Spleen (tissue), 11 donors: ENCODE measurements around the gene EMC6. TPM values are rescaled to one million over a fixed set of nuclear protein-coding genes. Genes with fewer than 3 reads are reported as not detected.

ENCODE experiments used
- DNase-seq: peaks from one replicate; pipeline ENCODE4 v3.0.0-alpha.2; 2020
- H3K27ac ChIP-seq, 8 donors: fragments of 200-600 bp; sonication (generic) in 7 of 8; 1 replicate in 4 of 8; 2 replicates in 4 of 8; pipeline versions ENCODE4 v1.5.0 to v1.8.0; 2016 to 2021; ENCODE audit warnings: inconsistent platforms in 4 of 8, mild to moderate bottlenecking in 4 of 8, moderate library complexity in 1 of 8
- H3K27me3 ChIP-seq, 7 donors: fragments of 200-600 bp; sonication (generic) in 6 of 7; replicated peaks in 1 of 7; 1 replicate in 4 of 7; 2 replicates in 3 of 7; pipeline versions ENCODE4 v1.5.0 to v1.8.0; 2016 to 2021; ENCODE audit warnings: inconsistent platforms in 3 of 7, mild to moderate bottlenecking in 1 of 7
- H3K36me3 ChIP-seq, 6 donors: fragments of 200-600 bp; sonication (generic) in 5 of 6; 1 replicate in 4 of 6; 2 replicates in 2 of 6; pipeline versions ENCODE4 v1.5.0 to v1.8.0; 2016 to 2021; ENCODE audit warnings: inconsistent platforms in 2 of 6
- H3K4me1 ChIP-seq, 6 donors: fragments of 200-600 bp; sonication (generic) in 5 of 6; 1 replicate in 3 of 6; 2 replicates in 3 of 6; pipeline versions ENCODE4 v1.5.0 to v1.8.0; 2016 to 2021; ENCODE audit warnings: inconsistent platforms in 3 of 6
- H3K4me3 ChIP-seq, 8 donors: fragments of 200-600 bp; sonication (generic) in 7 of 8; 1 replicate in 4 of 8; 2 replicates in 4 of 8; pipeline versions ENCODE4 v1.5.0 to v1.8.0; 2016 to 2021; ENCODE audit warnings: inconsistent platforms in 4 of 8, mild to moderate bottlenecking in 4 of 8, moderate library complexity in 2 of 8
- H3K9me3 ChIP-seq, 8 donors: fragments of 200-600 bp; sonication (generic) in 7 of 8; 1 replicate in 4 of 8; 2 replicates in 4 of 8; pipeline versions ENCODE4 v1.5.0 to v1.8.0; 2016 to 2021; ENCODE audit warnings: inconsistent platforms in 4 of 8
- CTCF ChIP-seq, 11 experiments: fragments of 200-600 bp in 7 of 11; fragments of 450-650 bp in 4 of 11; sonication (generic) in 4 of 11; IDR thresholded peaks in 8 of 11; conservative IDR thresholded peaks in 3 of 11; 1 replicate in 7 of 11; 2 replicates in 4 of 11; pipeline versions ENCODE4 v1.4.0 to v1.8.0; 2016 to 2021; ENCODE audit warnings: antibody characterized with exemption in 11 of 11, inconsistent platforms in 4 of 11, mild to moderate bottlenecking in 1 of 11
- POLR2A ChIP-seq, 3 donors: fragments of 450-650 bp; IDR thresholded peaks; one replicate each; pipeline ENCODE4 v1.5.1; 2017; ENCODE audit warnings: antibody characterized with exemption in 3 of 3, mild to moderate bottlenecking in 1 of 3
- POLR2AphosphoS5 ChIP-seq, 3 donors: sonication (generic); formaldehyde crosslinking; IDR thresholded peaks; one replicate each; pipeline ENCODE4 v1.5.1; 2017; ENCODE audit warnings: antibody characterized with exemption in 3 of 3
- intact Hi-C: fragments of 100-400 bp; cut with DNase I; formaldehyde crosslinking; loops from one replicate; pipeline ENCODE4 v1.15.0; 2023; ENCODE audit warnings: low total_unique reads
- polyA plus RNA-seq, 3 donors: library from polyadenylated mRNA; stranded (reverse); fragments of 200-250 nt; gene quantifications; one replicate each; pipeline ENCODE4 v1.2.1, GENCODE V29; 2013
- total RNA-seq, 7 donors: library from RNA; depleted of rRNA in 3 of 7; stranded (reverse); fragments of >200 nt in 3 of 7; fragmentation: NEBNext Ultra II Directional in 4 of 7; extraction: Animal tissue kit (Norgen Biotek cat#: 25700) in 4 of 7; gene quantifications; one replicate each; pipeline versions ENCODE4 v1.1.0 to v1.2.1, GENCODE V29; 2016 to 2021
- donor health status: healthy with polysubstance abuse.
- donor health status: DM: no; HTN: no; CAD: no; lungs with moderate emphysema.
- donor health status: DM: no; HTN: no; CAD: no.
- donor health status: Bipolar disorder and iron deficiency.
- donor health status: healthy.
- donor health status: DM: no; HTN: no; CAD: no.
- donor health status: DM: yes; HTN: yes; CAD: no.

Gene EMC6
- total and polyA plus RNA-seq, 10 donors: 6.0 to 85.3 (median 22.8) TPM

GRCh38 chr17:3719265-3719664 lies 50.7 kb downstream of the EMC6 start:
- no peaks in the 10 kb centered on the region for H3K27me3 ChIP-seq
- peaks cover 31 to 90% (median 54%) of the 10 kb centered on the region in 6 donors for H3K4me1 ChIP-seq

More at GRCh38 chr17:3719265-3719664, 50.7 kb downstream of the EMC6 start:
- H3K36me3 ChIP-seq: peaks cover 0 to 77% (median 52%) of the 10 kb centered on the region in 6 donors
- peak overlapping the region in 5 of 8 donors; percentile 42 to 86 (median 59) for H3K27ac ChIP-seq
- DNase-seq: no peak
- H3K9me3 ChIP-seq: no peaks in the 10 kb centered on the region
- H3K4me3 ChIP-seq: no peak overlapping the region
- intact Hi-C loops: no loop called here
- TF ChIP-seq CTCF (IDR thresholded peaks at IDR 0.05 in 8 of 11, conservative IDR thresholded peaks at IDR 0.05 in 3 of 11) (no peak), POLR2AphosphoS5 (IDR thresholded peaks at IDR 0.05) (no peak), POLR2A (IDR thresholded peaks at IDR 0.05) (no peak)

Other genes starting within 250 kb of the EMC6 start
- not detected for gene OR1E2, start 235.0 kb upstream of the EMC6 start, total RNA-seq
- gene OR1E2, start 235.0 kb upstream of the EMC6 start, polyA plus RNA-seq: not detected
- gene SPATA22, start 197.0 kb upstream of the EMC6 start, total RNA-seq: under 1 TPM in 1 of 7 donors, not detected in 6; 0.54 TPM
- under 1 TPM; 0.22 to 0.80 (median 0.24) TPM for gene SPATA22, start 197.0 kb upstream of the EMC6 start, polyA plus RNA-seq
- gene ASPA, start 192.8 kb upstream of the EMC6 start, total RNA-seq: 10 to 100 TPM in 1 of 7 donors, 1 to 10 TPM in 6; 1.4 to 10.8 (median 7.0) TPM
- 1 to 10 TPM in 1 of 3 donors, under 1 TPM in 2; 0.86 to 1.6 (median 0.93) TPM for gene ASPA, start 192.8 kb upstream of the EMC6 start, polyA plus RNA-seq
- 1 to 10 TPM in 5 of 7 donors, under 1 TPM in 2; 0.32 to 2.0 (median 1.2) TPM for gene TRPV3, start 111.0 kb upstream of the EMC6 start, total RNA-seq
- under 1 TPM; 0.13 to 0.45 (median 0.20) TPM for gene TRPV3, start 111.0 kb upstream of the EMC6 start, polyA plus RNA-seq
- 1 to 10 TPM; 2.1 to 6.8 (median 4.2) TPM for gene TRPV1, start 59.4 kb upstream of the EMC6 start, total RNA-seq
- gene TRPV1, start 59.4 kb upstream of the EMC6 start, polyA plus RNA-seq: 1 to 10 TPM; 2.2 to 3.0 (median 2.5) TPM
- 10 to 100 TPM in 6 of 7 donors, 1 to 10 TPM in 1; 8.6 to 13.6 (median 10.4) TPM for gene SHPK, start 32.6 kb upstream of the EMC6 start, total RNA-seq
- gene SHPK, start 32.6 kb upstream of the EMC6 start, polyA plus RNA-seq: 1 to 10 TPM; 2.3 to 4.3 (median 2.6) TPM
- gene CTNS, start 32.1 kb upstream of the EMC6 start, total RNA-seq: 10 to 100 TPM; 11.8 to 42.5 (median 16.5) TPM
- gene CTNS, start 32.1 kb upstream of the EMC6 start, polyA plus RNA-seq: 1 to 10 TPM; 5.7 to 8.9 (median 5.7) TPM
- gene TAX1BP3, start 234 bp upstream of the EMC6 start, total RNA-seq: 10 to 100 TPM; 32.9 to 57.1 (median 53.5) TPM
- gene TAX1BP3, start 234 bp upstream of the EMC6 start, polyA plus RNA-seq: 10 to 100 TPM; 35.2 to 65.7 (median 47.9) TPM
- 100 to 1,000 TPM in 6 of 7 donors, 10 to 100 TPM in 1; 62.5 to 185 (median 143) TPM for gene P2RX5, start 27.3 kb downstream of the EMC6 start, total RNA-seq
- 100 to 1,000 TPM; 276 to 313 (median 280) TPM for gene P2RX5, start 27.3 kb downstream of the EMC6 start, polyA plus RNA-seq
- gene HASPIN, start 55.1 kb downstream of the EMC6 start, total RNA-seq: 1 to 10 TPM; 1.5 to 4.7 (median 2.6) TPM
- gene HASPIN, start 55.1 kb downstream of the EMC6 start, polyA plus RNA-seq: 1 to 10 TPM in 2 of 3 donors, under 1 TPM in 1; 0.74 to 2.5 (median 1.8) TPM
- 10 to 100 TPM; 20.3 to 31.4 (median 26.3) TPM for gene ITGAE, start 132.4 kb downstream of the EMC6 start, total RNA-seq
- gene ITGAE, start 132.4 kb downstream of the EMC6 start, polyA plus RNA-seq: 10 to 100 TPM; 75.2 to 91.1 (median 78.3) TPM
- 10 to 100 TPM; 24.9 to 43.9 (median 39.8) TPM for gene NCBP3, start 177.4 kb downstream of the EMC6 start, total RNA-seq
- 10 to 100 TPM; 13.0 to 22.8 (median 20.6) TPM for gene NCBP3, start 177.4 kb downstream of the EMC6 start, polyA plus RNA-seq
- 10 to 100 TPM in 2 of 7 donors, 1 to 10 TPM in 5; 7.7 to 13.0 (median 8.8) TPM for gene CAMKK1, start 224.2 kb downstream of the EMC6 start, total RNA-seq
- gene CAMKK1, start 224.2 kb downstream of the EMC6 start, polyA plus RNA-seq: 10 to 100 TPM in 1 of 3 donors, 1 to 10 TPM in 2; 5.2 to 10.0 (median 10.0) TPM
- 10 to 100 TPM; 16.8 to 46.3 (median 23.1) TPM for gene P2RX1, start 247.7 kb downstream of the EMC6 start, total RNA-seq
- gene P2RX1, start 247.7 kb downstream of the EMC6 start, polyA plus RNA-seq: 10 to 100 TPM in 2 of 3 donors, 1 to 10 TPM in 1; 9.2 to 22.0 (median 10.3) TPM